GM19025 (cell line): Measurements from ENCODE around the gene PSMD2.

Experiments used
- ATAC-seq: cut with Tn5 transposase; IDR thresholded peaks from one replicate; pipeline ENCODE4 v1.9.1; 2021; ENCODE audit warnings: mild to moderate bottlenecking, low read depth, moderate library complexity; ENCODE audit not compliant: unreplicated experiment

Gene PSMD2

GRCh38 chr3:184354121-184354728 lies 55.2 kb downstream of the PSMD2 start:
- no peak for ATAC-seq

GRCh38 chr3:184354754-184355153 lies 55.7 kb downstream of the PSMD2 start:
- ATAC-seq: no peak

DNA sequence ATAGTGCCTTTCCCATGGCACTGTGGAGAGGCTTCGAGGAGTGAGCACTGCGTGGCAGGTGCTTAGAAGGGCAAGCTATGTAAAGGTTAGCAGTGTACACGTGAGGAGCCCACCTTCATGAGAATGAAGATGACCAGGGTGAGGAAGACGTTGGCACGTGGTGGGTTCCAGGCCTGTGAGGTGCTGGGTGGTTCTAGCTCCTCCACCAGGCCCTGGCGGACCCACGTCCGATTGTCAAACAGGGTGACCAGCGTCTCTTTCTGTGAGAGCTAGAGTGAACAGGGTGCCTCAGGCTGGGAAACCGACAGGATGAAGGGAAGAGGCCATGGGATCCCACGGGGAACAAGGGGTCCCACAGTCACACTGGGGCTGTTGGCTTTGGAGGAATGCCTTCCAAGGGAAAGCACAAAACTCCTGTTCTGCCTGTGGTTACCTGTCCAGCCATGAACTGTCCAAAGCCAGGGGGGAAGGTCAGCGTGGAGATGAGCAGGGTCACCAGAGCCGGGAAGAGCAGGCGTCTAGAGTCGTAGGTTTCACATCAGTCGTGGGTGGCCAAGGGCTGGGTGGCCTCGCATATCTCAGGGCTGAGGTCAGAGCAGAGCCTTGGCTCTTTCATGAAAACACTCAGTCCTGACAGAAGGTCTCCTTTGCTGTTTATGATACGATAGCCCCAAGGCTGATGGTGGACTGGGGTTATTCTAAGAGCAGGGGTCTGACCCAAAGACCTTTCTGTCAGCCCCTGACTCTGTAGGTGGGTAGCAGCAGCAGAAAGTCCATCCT lies 56.4 kb downstream of the PSMD2 start:
- no peak for ATAC-seq

- ATAC-seq: no peak
Observed at GRCh38 chr3:184357248-184358123, 58.4 kb downstream of the PSMD2 start.

GRCh38 chr3:184358124-184358767 lies 59.2 kb downstream of the PSMD2 start:
- ATAC-seq: no peak
